Lower leg skin (tissue), 3 donors: Measurements from ENCODE around the gene CLIP4.

Experiments
- CTCF ChIP-seq, 3 donors: fragments of 450-650 bp; IDR thresholded peaks; one replicate each; pipeline ENCODE4 v1.5.1; 2016; ENCODE audit warnings: antibody characterized with exemption in 3 of 3, mild to moderate bottlenecking in 3 of 3, moderate library complexity in 2 of 3
- POLR2A ChIP-seq, 2 donors: fragments of 450-650 bp; IDR thresholded peaks; one replicate each; pipeline ENCODE4 v1.6.1; 2016 to 2017; ENCODE audit warnings: antibody characterized with exemption in 2 of 2, mild to moderate bottlenecking in 1 of 2, moderate library complexity in 1 of 2

GRCh38 chr2:29070526-29070925, 44.7 kb upstream of the CLIP4 start:
- TF ChIP-seq CTCF (IDR thresholded peaks at IDR 0.05): no peak
- no peak for TF ChIP-seq POLR2A (IDR thresholded peaks at IDR 0.05)
